ENCODE data around the gene SORBS1.

SORBS1 gene

GRCh38 chr10:95511314-95511713 lies 49.9 kb downstream of the SORBS1 start:
- DNase-seq, result no peak

GRCh38 chr10:95509251-95509650 lies 51.9 kb downstream of the SORBS1 start:
- DNase-seq, result no peak

- no peak for DNase-seq
These were observed 52.4 kb downstream of the SORBS1 start for GRCh38 chr10:95508730-95509129.

- no peak for DNase-seq
These were observed 55.0 kb downstream of the SORBS1 start for GRCh38 chr10:95506056-95506737.

- no peak for DNase-seq
These were observed 55.5 kb downstream of the SORBS1 start for GRCh38 chr10:95505641-95506040.

- no peak for DNase-seq
These were observed 56.0 kb downstream of the SORBS1 start for GRCh38 chr10:95505084-95505610.

GRCh38 chr10:95504246-95504691 lies 56.9 kb downstream of the SORBS1 start:
- no peak for DNase-seq

- DNase-seq, result no peak
These were observed 57.6 kb downstream of the SORBS1 start for GRCh38 chr10:95503526-95503925.

GRCh38 chr10:95503001-95503400 lies 58.2 kb downstream of the SORBS1 start:
- DNase-seq, result no peak

GRCh38 chr10:95502377-95502776 lies 58.8 kb downstream of the SORBS1 start:
- no peak for DNase-seq

GRCh38 chr10:95501203-95502094 lies 59.7 kb downstream of the SORBS1 start:
- no peak for DNase-seq

GRCh38 chr10:95500649-95501048 lies 60.5 kb downstream of the SORBS1 start:
- DNase-seq, result no peak

GRCh38 chr10:95500097-95500496 lies 61.1 kb downstream of the SORBS1 start:
- no peak for DNase-seq

- DNase-seq, result no peak
These were observed 61.6 kb downstream of the SORBS1 start for GRCh38 chr10:95499482-95499989.

- DNase-seq, result no peak
These were observed 64.2 kb downstream of the SORBS1 start for GRCh38 chr10:95496951-95497350.

- DNase-seq, result no peak
These were observed 64.8 kb downstream of the SORBS1 start for GRCh38 chr10:95496246-95496911.

GRCh38 chr10:95493862-95494261 lies 67.3 kb downstream of the SORBS1 start:
- DNase-seq, result no peak

GRCh38 chr10:95487994-95488393 lies 73.2 kb downstream of the SORBS1 start:
- DNase-seq, result no peak

- DNase-seq, result no peak
These were observed 75.9 kb downstream of the SORBS1 start for GRCh38 chr10:95485056-95485844.

- DNase-seq, result no peak
These were observed 78.5 kb downstream of the SORBS1 start for GRCh38 chr10:95482501-95483233.

GRCh38 chr10:95480901-95481491 lies 80.2 kb downstream of the SORBS1 start:
- no peak for DNase-seq
